OCI-LY7 (cell line): ENCODE data around the gene GPR78. TPM values are rescaled to one million over a fixed set of nuclear protein-coding genes. Genes with fewer than 3 reads are reported as not detected.

ENCODE experiments used
- BruUV-seq: library from RNA; stranded (reverse); fragments of 400-500 nt; replicated peaks from 2 replicates; lab custom pipeline; 2021; lab: Mats Ljungman, UMichigan
- CTCF ChIA-PET: fragments of 300-600 bp; sonication (Branson Sonifier 250); formaldehyde crosslinking; loops from one replicate; lab custom pipeline; 2022; ENCODE audit warnings: antibody characterized with exemption; ENCODE audit not compliant: unreplicated experiment; lab: Charles Lee
- POLR2A ChIA-PET: fragments of 300-600 bp; sonication (Branson Sonifier 250); formaldehyde crosslinking; loops from one replicate; lab custom pipeline; 2022; ENCODE audit warnings: antibody characterized with exemption; lab: Charles Lee
- DNase-seq: peaks from one replicate; pipeline ENCODE4 v3.0.0-alpha.2; 2015; ENCODE audit warnings: low spot score
- H2AFZ ChIP-seq: fragments of 200-600 bp; sonication (generic), shearing (Covaris generic); 2 replicates; pipeline ENCODE4 v1.6.1; 2014; ENCODE audit warnings: mild to moderate bottlenecking, antibody characterized with exemption, low read length, moderate library complexity
- H3K27ac ChIP-seq: fragments of 200-600 bp; sonication (generic); 2 replicates; pipeline ENCODE4 v1.5.1; 2014; ENCODE audit warnings: mixed run types, low read depth, mild to moderate bottlenecking, moderate library complexity, low read length, inconsistent platforms; ENCODE audit not compliant: poor library complexity, severe bottlenecking
- H3K36me3 ChIP-seq: fragments of 200-600 bp; sonication (generic); 2 replicates; pipeline ENCODE4 v1.6.1; 2014; ENCODE audit warnings: mild to moderate bottlenecking, antibody characterized with exemption, low read length, moderate library complexity, mixed read lengths; ENCODE audit not compliant: insufficient read depth
- H3K4me1 ChIP-seq: fragments of 200-600 bp; sonication (generic); 2 replicates; pipeline ENCODE4 v1.5.1; 2014; ENCODE audit warnings: mild to moderate bottlenecking, low read length; ENCODE audit not compliant: insufficient read depth, poor library complexity, severe bottlenecking
- H3K4me2 ChIP-seq: fragments of 200-600 bp; sonication (generic); 2 replicates; pipeline ENCODE4 v1.6.1; 2014; ENCODE audit warnings: mild to moderate bottlenecking, low read length
- H3K4me3 ChIP-seq: fragments of 200-600 bp; sonication (generic); 2 replicates; pipeline ENCODE4 v1.5.1; 2014; ENCODE audit warnings: mild to moderate bottlenecking, low read depth, low read length; ENCODE audit not compliant: poor library complexity, severe bottlenecking
- H3K79me2 ChIP-seq: fragments of 200-600 bp; sonication (generic); 2 replicates; pipeline ENCODE4 v1.6.1; 2016; ENCODE audit warnings: low read depth, mild to moderate bottlenecking, low read length, moderate library complexity, mixed read lengths; ENCODE audit not compliant: insufficient read depth
- H3K9me2 ChIP-seq: fragments of 200-600 bp; sonication (generic); 2 replicates; pipeline ENCODE4 v1.6.1; 2016; ENCODE audit warnings: mild to moderate bottlenecking, low read length, mixed read lengths; ENCODE audit not compliant: insufficient read depth
- H3K9me3 ChIP-seq: fragments of 200-600 bp; sonication (generic); 2 replicates; pipeline ENCODE4 v1.6.1; 2014; ENCODE audit warnings: mild to moderate bottlenecking, mixed run types, low read length, mixed read lengths
- H4K20me1 ChIP-seq: fragments of 200-600 bp; sonication (generic); 2 replicates; pipeline ENCODE4 v1.6.1; 2014; ENCODE audit warnings: mild to moderate bottlenecking, antibody characterized with exemption, low read length, moderate library complexity, mixed read lengths; ENCODE audit not compliant: insufficient read depth
- CTCF ChIP-seq: fragments of 200-600 bp; sonication (generic); conservative IDR thresholded peaks from 2 replicates; pipeline ENCODE4 v1.5.1; 2014; ENCODE audit warnings: mild to moderate bottlenecking, antibody characterized with exemption, low read length, moderate library complexity, mixed read lengths
- EZH2phosphoT487 ChIP-seq: fragments of 200-600 bp; sonication (generic); IDR thresholded peaks from 2 replicates; pipeline ENCODE4 v1.6.1; 2018; ENCODE audit warnings: low read depth, borderline replicate concordance, mild to moderate bottlenecking, mixed run types, antibody characterized with exemption, low read length, moderate library complexity, mixed read lengths
- intact Hi-C: fragments of 100-400 bp; cut with micrococcal nuclease; formaldehyde crosslinking; loops from one replicate; pipeline ENCODE4 v1.10.0; 2022; ENCODE audit not compliant: unreplicated experiment
- total RNA-seq, 2 experiments: library from RNA; depleted of rRNA in 1 of 2; stranded (reverse); fragments of >200 nt in 1 of 2; shearing (Covaris generic) in 1 of 2; gene quantifications; 2 replicates each; pipeline ENCODE4 v1.2.3, GENCODE V29; 2014 to 2022

GPR78 gene
- total RNA-seq, 2 experiments from 2014 or later = not detected

GRCh38 chr4:8607603-8608481, 27.6 kb downstream of the GPR78 start:
- no TSS peak for BruUV-seq
- TF ChIP-seq CTCF = peak; percentile 84
- TF ChIP-seq EZH2phosphoT487 = no peak
- no peaks in the 10 kb centered on the region for H3K4me1 ChIP-seq
- CTCF ChIA-PET = interaction anchor here (0.6 kb wide), 1 partner anchor 309 kb away, joined by 3 read pairs; no protein-coding TSS in a partner anchor
- POLR2A ChIA-PET = no interaction called here
- intact Hi-C loops = loop anchor here (1.0 kb wide), 1 partner anchor 310 kb away; no protein-coding TSS in a partner anchor
- no peaks in the 10 kb centered on the region for H4K20me1 ChIP-seq
- H3K4me3 ChIP-seq = no peak overlapping the region
- H3K36me3 ChIP-seq = no peaks in the 10 kb centered on the region
- no peak overlapping the region for H3K4me2 ChIP-seq
- H3K27ac ChIP-seq = no peak overlapping the region
- H3K79me2 ChIP-seq = no peaks in the 10 kb centered on the region
- H3K9me2 ChIP-seq = no peaks in the 10 kb centered on the region
- no peak overlapping the region for H2AFZ ChIP-seq
- DNase-seq = peak; percentile 34
- H3K9me3 ChIP-seq = no peaks in the 10 kb centered on the region

- CTCF ChIA-PET = interaction anchor here (0.6 kb wide), 1 partner anchor 308 kb away, joined by 3 read pairs; no protein-coding TSS in a partner anchor
- no peak overlapping the region for H2AFZ ChIP-seq
- TF ChIP-seq CTCF = no peak
- no peak for TF ChIP-seq EZH2phosphoT487
- H3K4me2 ChIP-seq = no peak overlapping the region
- H3K9me2 ChIP-seq = no peaks in the 10 kb centered on the region
- POLR2A ChIA-PET = no interaction called here
- H3K4me3 ChIP-seq = no peak overlapping the region
- H3K4me1 ChIP-seq = no peaks in the 10 kb centered on the region
- BruUV-seq = no TSS peak
- intact Hi-C loops = no loop called here
- H4K20me1 ChIP-seq = no peaks in the 10 kb centered on the region
- no peaks in the 10 kb centered on the region for H3K9me3 ChIP-seq
- H3K27ac ChIP-seq = no peak overlapping the region
- H3K79me2 ChIP-seq = no peaks in the 10 kb centered on the region
- DNase-seq = no peak
- H3K36me3 ChIP-seq = no peaks in the 10 kb centered on the region
These were observed 28.7 kb downstream of the GPR78 start for GRCh38 chr4:8608714-8609391.
